B cell (primary cell): ENCODE measurements around the gene HMG20A. TPM values are rescaled to one million over a fixed set of nuclear protein-coding genes. Genes with fewer than 3 reads are reported as not detected.
"Not testable (repeated sequence)": the region's sequence is repeated elsewhere in the genome, so short reads cannot be mapped to it uniquely, and the experiment has no call there.

Source experiments
- ATAC-seq: fragments of 200-7000 bp; cut with Tn5 transposase; one replicate; pipeline ENCODE4 v1.10.0; 2021; ENCODE audit warnings: low read depth, mild to moderate bottlenecking, moderate number of reproducible peaks, moderate library complexity
- CTCF ChIA-PET: fragments of 350-600 bp; sonication (Branson Sonifier 250); formaldehyde crosslinking; loops from one replicate; lab custom pipeline; 2021; ENCODE audit warnings: antibody characterized with exemption, inconsistent platforms; lab: Charles Lee
- POLR2A ChIA-PET: fragments of 350-600 bp; sonication (Branson Sonifier 250); formaldehyde crosslinking; loops from one replicate; lab custom pipeline; 2021; ENCODE audit warnings: antibody characterized with exemption; lab: Charles Lee
- DNase-seq: peaks from one replicate; pipeline ENCODE4 v3.0.0; 2013
- H2AFZ ChIP-seq: 2 replicates; pipeline ENCODE4 v1.6.1; 2012; ENCODE audit warnings: mild to moderate bottlenecking, low read depth, low read length; ENCODE audit not compliant: insufficient read depth, poor library complexity, severe bottlenecking
- H3K27ac ChIP-seq, 2 donors: 1 replicate in 1 of 2; 2 replicates in 1 of 2; pipeline ENCODE4 v1.5.1; 2012 to 2013; ENCODE audit warnings: low read length in 2 of 2, mild to moderate bottlenecking in 2 of 2, moderate library complexity in 1 of 2
- H3K27me3 ChIP-seq, 4 experiments: fragments of 200-600 bp in 1 of 4; sonication (generic) in 1 of 4; replicated peaks in 1 of 4; 1 replicate in 2 of 4; 2 replicates in 2 of 4; pipeline versions ENCODE4 v1.6.1 to v1.7.0; 2013 to 2016; ENCODE audit warnings: low read length in 3 of 4, mild to moderate bottlenecking in 2 of 4, mixed read lengths in 1 of 4, moderate library complexity in 1 of 4; ENCODE audit not compliant: insufficient read depth in 4 of 4, control insufficient read depth in 3 of 4; ENCODE audit errors: control extremely low read depth in 1 of 4
- H3K36me3 ChIP-seq, 2 experiments: replicated peaks in 1 of 2; 1 replicate in 1 of 2; 2 replicates in 1 of 2; pipeline versions ENCODE4 v1.6.1 to v1.7.1; 2013; ENCODE audit warnings: low read length in 1 of 2; ENCODE audit not compliant: insufficient read depth in 2 of 2, control insufficient read depth in 1 of 2; ENCODE audit errors: control extremely low read depth in 1 of 2, extremely low read depth in 1 of 2
- H3K4me1 ChIP-seq, 2 donors: fragments of 200-600 bp in 1 of 2; sonication (generic) in 1 of 2; 1 replicate in 1 of 2; 2 replicates in 1 of 2; pipeline versions ENCODE4 v1.5.1 to v1.6.1; 2013 to 2017; ENCODE audit warnings: low read length in 2 of 2; ENCODE audit not compliant: control insufficient read depth in 2 of 2, insufficient read depth in 2 of 2
- H3K4me2 ChIP-seq: replicated peaks from 2 replicates; pipeline ENCODE3; 2012; ENCODE audit warnings: mild to moderate bottlenecking, low read depth, low read length; ENCODE audit not compliant: poor library complexity, severe bottlenecking
- H3K4me3 ChIP-seq, 5 experiments: fragments of 200-600 bp in 1 of 5; sonication (generic) in 1 of 5; 1 replicate in 3 of 5; 2 replicates in 2 of 5; pipeline versions ENCODE4 v1.5.1 to v1.7.0; 2011 to 2016; ENCODE audit warnings: low read length in 4 of 5, mild to moderate bottlenecking in 4 of 5, low read depth in 2 of 5, control low read depth in 1 of 5, moderate library complexity in 1 of 5; ENCODE audit not compliant: insufficient read depth in 1 of 5; ENCODE audit errors: control extremely low read depth in 1 of 5, extremely low read depth in 1 of 5
- H3K79me2 ChIP-seq: fragments of 200-600 bp; sonication (generic); one replicate; pipeline ENCODE4 v1.6.0; 2016; ENCODE audit warnings: low read length; ENCODE audit not compliant: control insufficient read depth, insufficient read depth
- H3K9ac ChIP-seq: fragments of 200-600 bp; sonication (generic); 2 replicates; pipeline ENCODE4 v1.6.1; 2017; ENCODE audit warnings: mild to moderate bottlenecking, low read length, moderate library complexity
- H3K9me3 ChIP-seq, 3 donors: one replicate each; pipeline versions ENCODE4 v1.6.1 to v1.7.1; 2013; ENCODE audit warnings: low read length in 2 of 3; ENCODE audit not compliant: control insufficient read depth in 2 of 3, insufficient read depth in 1 of 3; ENCODE audit errors: control extremely low read depth in 1 of 3
- H4K20me1 ChIP-seq: 2 replicates; pipeline ENCODE4 v1.6.0; 2012; ENCODE audit warnings: mild to moderate bottlenecking, low read length; ENCODE audit not compliant: insufficient read depth, control insufficient read depth, poor library complexity, severe bottlenecking
- H3K27ac Mint-ChIP-seq: one replicate; pipeline ENCODE4 v1.8.0; 2021; ENCODE audit warnings: mixed read lengths
- H3K27me3 Mint-ChIP-seq: one replicate; pipeline ENCODE4 v1.8.0; 2021; ENCODE audit warnings: mixed read lengths
- H3K4me1 Mint-ChIP-seq: one replicate; pipeline ENCODE4 v1.8.0; 2021; ENCODE audit warnings: mixed read lengths
- H3K4me3 Mint-ChIP-seq: one replicate; pipeline ENCODE4 v1.8.0; 2021; ENCODE audit warnings: mixed read lengths
- H3K9me3 Mint-ChIP-seq: one replicate; pipeline ENCODE4 v1.8.0; 2022; ENCODE audit warnings: mixed read lengths; ENCODE audit not compliant: insufficient read depth
- CTCF ChIP-seq: fragments of 200-600 bp; IDR thresholded peaks from one replicate; pipeline ENCODE4 v1.8.0; 2022; ENCODE audit warnings: antibody characterized with exemption, mild to moderate bottlenecking
- EZH2 ChIP-seq: IDR thresholded peaks from 2 replicates; pipeline ENCODE4 v1.6.1; 2012; ENCODE audit warnings: borderline replicate concordance, low read depth, mild to moderate bottlenecking, moderate library complexity, low read length; ENCODE audit not compliant: insufficient read depth, poor library complexity, severe bottlenecking
- WGBS: methylation state at CpG from one replicate; pipeline ENCODE4 v1.1.5; 2013; ENCODE audit warnings: missing lambda C conversion rate; ENCODE audit not compliant: insufficient coverage; 5-methylcytosine and 5-hydroxymethylcytosine counted together
- intact Hi-C: fragments of 100-400 bp; cut with micrococcal nuclease; formaldehyde crosslinking; loops from one replicate; pipeline ENCODE4 v1.10.0; 2022
- polyA plus RNA-seq: library from polyadenylated mRNA; depleted of rRNA; stranded (reverse); fragments of >200 nt; gene quantifications from 2 replicates; pipeline ENCODE4 v1.2.3, GENCODE V29; 2012
- total RNA-seq, 2 donors: library from RNA; stranded (reverse); fragments of 120-200 nt in 1 of 2; gene quantifications; 1 replicate in 1 of 2; 2 replicates in 1 of 2; pipeline versions ENCODE4 v1.2.3 to v1.2.4, GENCODE V29; 2013 to 2022

HMG20A gene
- total and polyA plus RNA-seq, 2 donors (not counting 1 experiment from before 2014, with no cell fraction given): 26.1 to 63.5 TPM

GRCh38 chr15:77400258-77400657, 20.4 kb upstream of the HMG20A start:
- Histone ChIP-seq H2AFZ (no peak overlapping the region), H3K27me3 (no peaks in the 10 kb centered on the region), H3K9me3 (peaks cover 0 to 18% (median 3%) of the 10 kb centered on the region in 3 donors), H3K27ac (no peak overlapping the region), H3K36me3 (no peaks in the 10 kb centered on the region), H3K4me2 (no peak overlapping the region), H3K4me3 (no peak overlapping the region), H3K79me2 (peaks cover 82% of the 10 kb centered on the region), H3K9ac (no peak overlapping the region), H4K20me1 (peaks cover 13% of the 10 kb centered on the region), H3K4me1 (peaks cover 0 to 3% of the 10 kb centered on the region in 2 donors)
- intact Hi-C loops: no loop called here
- Mint-ChIP-seq H3K4me1 (peaks cover 11% of the 10 kb centered on the region), H3K27ac (no peak overlapping the region), H3K9me3 (peaks cover 10% of the 10 kb centered on the region), H3K27me3 (no peaks in the 10 kb centered on the region), H3K4me3 (no peak overlapping the region)
- DNase-seq (no peak), ATAC-seq (no peak)
- POLR2A ChIA-PET: interaction anchor here (0.6 to 1.6 kb wide), 2 partner anchors 9 to 20 kb away, joined by 5 read pairs; partner anchors contain the start of gene HMG20A
- WGBS: no CpG with 5 or more reads among the region's 1 CpG
- no peak for TF ChIP-seq EZH2
- TF ChIP-seq CTCF: no peak
- CTCF ChIA-PET: no interaction called here

GRCh38 chr15:77402740-77403379, 17.8 kb upstream of the HMG20A start:
- Histone ChIP-seq H3K9me3 (peaks cover 0 to 14% (median 1%) of the 10 kb centered on the region in 3 donors), H3K27me3 (no peaks in the 10 kb centered on the region), H3K27ac (no peak overlapping the region), H3K4me3 (no peak overlapping the region), H3K36me3 (no peaks in the 10 kb centered on the region), H3K4me1 (peaks cover 11 to 15% of the 10 kb centered on the region in 2 donors), H3K79me2 (peaks cover 72% of the 10 kb centered on the region), H4K20me1 (peaks cover 5% of the 10 kb centered on the region), H3K4me2 (no peak overlapping the region), H3K9ac (no peak overlapping the region), H2AFZ (no peak overlapping the region)
- TF ChIP-seq EZH2 (no peak), CTCF (no peak)
- intact Hi-C loops: no loop called here
- Mint-ChIP-seq H3K4me3 (no peak overlapping the region), H3K27ac (peak overlapping the region; percentile 6), H3K4me1 (peaks cover 32% of the 10 kb centered on the region), H3K9me3 (peaks cover 6% of the 10 kb centered on the region), H3K27me3 (no peaks in the 10 kb centered on the region)
- WGBS: 100% methylated on average over 1 of the region's 1 CpG
- POLR2A ChIA-PET: no interaction called here
- CTCF ChIA-PET: no interaction called here
- no peak for ATAC-seq
- DNase-seq: no peak

GRCh38 chr15:77406173-77406759, 14.4 kb upstream of the HMG20A start:
- Mint-ChIP-seq H3K27ac (peak overlapping the region; percentile 77), H3K4me1 (peaks cover 57% of the 10 kb centered on the region), H3K4me3 (peak overlapping the region; percentile 11)
- H3K4me3 ChIP-seq, POLR2A ChIA-PET, H3K9me3 ChIP-seq, H3K36me3 ChIP-seq, intact Hi-C loops, CTCF ChIA-PET, H3K27me3 ChIP-seq, H4K20me1 ChIP-seq, H3K9ac ChIP-seq, H3K27me3 Mint-ChIP-seq, H2AFZ ChIP-seq, H3K27ac ChIP-seq, H3K9me3 Mint-ChIP-seq: not testable (repeated sequence)
- DNase-seq (peak; percentile 64), ATAC-seq (peak; percentile 33)
- H3K4me2 ChIP-seq: peak overlapping the region; percentile 34
- H3K79me2 ChIP-seq: peaks cover 70% of the 10 kb centered on the region
- peaks cover 31 to 32% of the 10 kb centered on the region in 2 donors for H3K4me1 ChIP-seq
- WGBS: no CpG with 5 or more reads among the region's 1 CpG
